C4-2B (cell line): ENCODE data around the gene SLC2A5.

Experiments used
- H3K27ac ChIP-seq: fragments of 450-650 bp; 2 replicates; pipeline ENCODE4 v1.5.1; 2017
- ZFX ChIP-seq: fragments of 450-650 bp; IDR thresholded peaks from 2 replicates; pipeline ENCODE4 v1.6.1; 2017
- TF ChIP-seq, protein P1 (sequence below): fragments of 450-650 bp; conservative IDR thresholded peaks from 2 replicates; pipeline ENCODE4 v1.5.1; 2017; ENCODE audit warnings: mild to moderate bottlenecking

The SLC2A5 gene

DNA sequence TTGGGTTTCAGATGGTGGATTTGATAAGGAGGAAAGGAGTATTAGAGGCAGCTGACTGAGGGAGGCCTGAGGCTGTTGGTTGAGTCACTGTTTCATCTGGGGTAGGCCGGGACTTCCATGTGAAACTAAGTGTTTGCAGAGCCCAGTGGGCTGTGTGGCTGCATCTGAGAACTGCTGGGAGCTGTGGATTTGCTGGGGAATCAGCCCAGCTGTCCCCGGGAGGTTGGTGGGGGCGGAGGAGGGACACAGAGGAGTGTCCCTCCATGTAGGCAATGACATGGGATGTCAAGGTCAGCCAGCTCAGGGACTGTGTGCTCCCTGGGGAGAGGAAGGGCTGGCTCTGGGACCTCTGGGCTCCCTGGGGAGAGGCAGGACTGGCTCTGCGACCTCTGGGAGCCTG lies 79.6 kb downstream of the SLC2A5 start:
- H3K27ac ChIP-seq: no peak overlapping the region
- TF ChIP-seq ZFX: no peak
- TF ChIP-seq, protein P1, sequence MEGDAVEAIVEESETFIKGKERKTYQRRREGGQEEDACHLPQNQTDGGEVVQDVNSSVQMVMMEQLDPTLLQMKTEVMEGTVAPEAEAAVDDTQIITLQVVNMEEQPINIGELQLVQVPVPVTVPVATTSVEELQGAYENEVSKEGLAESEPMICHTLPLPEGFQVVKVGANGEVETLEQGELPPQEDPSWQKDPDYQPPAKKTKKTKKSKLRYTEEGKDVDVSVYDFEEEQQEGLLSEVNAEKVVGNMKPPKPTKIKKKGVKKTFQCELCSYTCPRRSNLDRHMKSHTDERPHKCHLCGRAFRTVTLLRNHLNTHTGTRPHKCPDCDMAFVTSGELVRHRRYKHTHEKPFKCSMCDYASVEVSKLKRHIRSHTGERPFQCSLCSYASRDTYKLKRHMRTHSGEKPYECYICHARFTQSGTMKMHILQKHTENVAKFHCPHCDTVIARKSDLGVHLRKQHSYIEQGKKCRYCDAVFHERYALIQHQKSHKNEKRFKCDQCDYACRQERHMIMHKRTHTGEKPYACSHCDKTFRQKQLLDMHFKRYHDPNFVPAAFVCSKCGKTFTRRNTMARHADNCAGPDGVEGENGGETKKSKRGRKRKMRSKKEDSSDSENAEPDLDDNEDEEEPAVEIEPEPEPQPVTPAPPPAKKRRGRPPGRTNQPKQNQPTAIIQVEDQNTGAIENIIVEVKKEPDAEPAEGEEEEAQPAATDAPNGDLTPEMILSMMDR: no peak

DNA sequence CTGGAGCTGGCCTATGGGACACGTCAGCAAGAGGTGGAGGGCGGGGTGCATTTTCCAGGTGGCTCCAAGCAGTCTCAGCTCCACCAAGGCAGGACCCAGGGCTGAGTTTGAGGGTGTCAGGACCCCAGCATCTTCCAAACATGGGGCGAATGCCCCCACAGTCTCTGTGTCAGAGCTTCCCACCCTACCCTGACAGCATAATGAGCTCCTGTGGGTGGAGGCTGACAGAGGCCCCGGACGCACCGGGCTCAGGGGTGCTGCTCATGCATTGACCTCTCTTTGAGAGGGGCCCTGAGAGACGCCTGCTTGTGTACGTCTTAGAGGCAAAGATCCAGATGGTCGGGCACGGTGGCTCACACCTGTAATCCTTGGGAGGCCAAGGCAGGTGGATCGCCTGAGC lies 80.4 kb downstream of the SLC2A5 start:
- TF ChIP-seq, protein P1: no peak
- no peak for TF ChIP-seq ZFX
- H3K27ac ChIP-seq: no peak overlapping the region

DNA sequence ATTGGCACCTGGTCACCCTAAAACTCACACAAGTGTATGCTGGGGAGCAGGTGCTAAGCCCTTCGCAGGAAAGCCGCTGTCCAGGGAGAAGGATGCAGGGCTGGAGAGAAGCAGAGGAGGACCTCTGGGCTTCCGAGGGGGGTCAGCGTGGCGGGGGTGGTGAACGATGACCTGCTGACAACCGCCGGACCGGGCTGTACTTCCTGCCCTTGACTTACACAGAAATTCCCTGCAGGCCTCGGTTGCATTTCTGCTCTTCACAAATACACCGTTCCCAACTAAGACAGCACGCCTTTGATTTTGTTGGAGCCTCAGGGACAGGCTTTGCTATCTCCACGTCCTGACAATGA lies 80.8 kb downstream of the SLC2A5 start:
- TF ChIP-seq, protein P1: no peak
- TF ChIP-seq ZFX: no peak
- H3K27ac ChIP-seq: no peak overlapping the region

DNA sequence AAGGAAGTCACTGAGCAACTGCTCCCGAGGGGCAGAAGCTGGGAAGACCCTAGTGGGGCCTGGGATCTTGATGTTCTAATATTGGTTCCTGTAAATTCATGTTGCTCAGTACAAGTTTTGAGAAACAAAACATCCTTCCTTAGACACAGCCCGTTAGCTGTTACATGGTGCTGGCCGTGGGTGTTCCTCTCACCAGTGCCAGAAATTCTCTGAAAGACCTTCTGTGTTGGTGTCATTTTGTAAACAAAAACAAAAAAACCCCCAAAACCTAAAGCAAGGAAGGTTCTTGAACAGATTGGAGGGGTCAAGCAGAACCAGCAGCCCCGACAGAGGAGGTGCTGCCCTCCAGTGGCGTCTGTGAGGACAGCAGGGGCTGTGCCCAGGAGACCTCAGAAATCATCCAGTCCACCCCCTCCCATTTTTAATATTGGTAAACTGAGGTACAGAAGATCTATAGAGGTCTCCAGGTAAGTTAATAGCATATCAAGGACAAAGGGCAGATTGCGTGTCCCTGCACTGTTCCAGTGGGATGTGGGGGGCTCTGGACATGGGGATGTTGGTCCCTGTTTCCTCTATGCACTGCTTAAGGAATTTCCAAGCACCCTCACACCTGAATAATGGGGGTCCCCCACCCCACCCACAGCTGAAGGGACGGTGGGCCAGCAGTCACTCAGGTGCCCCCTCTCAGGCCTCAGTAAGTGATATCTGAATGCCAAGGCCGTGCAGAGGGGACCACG lies 81.4 kb downstream of the SLC2A5 start:
- no peak overlapping the region for H3K27ac ChIP-seq
- TF ChIP-seq, protein P1: peak; percentile 99
- TF ChIP-seq ZFX: no peak

DNA sequence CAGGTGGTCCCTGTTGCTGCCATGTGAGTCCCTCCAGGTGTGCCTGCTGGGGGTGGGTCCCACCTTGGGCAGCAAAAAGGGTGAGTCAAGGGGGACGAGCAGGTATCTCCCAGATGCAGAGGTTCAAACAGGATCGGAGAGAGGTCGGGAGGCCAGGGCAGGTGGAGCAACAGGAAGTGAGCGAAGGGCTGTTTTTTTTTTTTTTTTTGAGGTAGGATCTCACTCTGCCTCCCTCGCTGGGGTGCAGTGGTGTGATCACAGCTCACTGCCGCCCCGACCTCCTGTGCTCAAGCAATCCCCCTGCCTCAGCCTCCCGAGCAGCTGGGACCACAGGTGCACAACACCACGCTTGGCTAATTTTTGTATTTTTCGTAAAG lies 82.6 kb downstream of the SLC2A5 start:
- peak overlapping the region; percentile 51 for H3K27ac ChIP-seq
- TF ChIP-seq ZFX: no peak
- TF ChIP-seq, protein P1: no peak

DNA sequence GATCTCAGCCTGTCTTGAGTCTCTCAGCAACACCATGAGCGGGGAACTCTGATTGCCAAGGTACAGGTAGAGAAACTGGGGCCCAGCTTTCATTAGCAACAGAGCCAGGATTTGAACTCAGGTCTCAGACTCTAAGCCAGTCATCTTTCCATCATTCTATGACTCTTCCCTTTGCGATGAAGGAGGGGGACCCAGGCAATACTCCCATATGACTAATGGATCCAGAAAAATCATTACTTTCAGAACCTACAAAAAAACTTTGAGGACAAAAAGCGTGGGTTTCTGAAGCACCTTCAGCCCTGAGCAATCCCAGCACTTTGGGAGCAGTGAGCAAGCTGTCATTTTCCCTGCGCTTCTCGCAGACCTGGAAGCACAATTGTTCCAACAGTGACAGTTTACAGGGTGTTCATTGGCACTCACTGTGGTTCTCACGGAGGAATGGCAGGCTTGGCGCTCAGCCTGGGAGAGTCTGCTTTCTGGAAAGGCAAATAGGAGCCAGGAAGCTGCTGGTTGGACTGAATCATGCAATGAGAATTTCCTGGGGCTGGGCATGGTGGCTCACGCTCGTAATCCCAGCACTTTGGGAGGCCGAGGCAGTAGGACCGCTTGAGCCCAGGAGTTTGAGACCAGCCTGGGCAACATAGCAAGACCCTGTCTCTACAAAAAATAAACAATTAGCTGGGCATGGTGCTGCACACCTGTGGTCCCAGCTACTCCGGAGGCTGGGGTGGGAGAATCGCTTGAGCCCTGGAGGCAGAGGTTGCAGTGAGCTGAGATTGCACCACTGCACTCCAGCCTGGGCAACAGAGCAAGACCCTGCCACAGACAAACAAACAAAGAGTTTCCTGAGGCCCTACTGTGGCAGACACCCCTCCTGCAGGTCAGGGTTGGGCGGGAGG lies 83.3 kb downstream of the SLC2A5 start:
- no peak for TF ChIP-seq ZFX
- TF ChIP-seq, protein P1: no peak
- peak overlapping the region; percentile 51 for H3K27ac ChIP-seq
